Measurements from ENCODE around the gene PLCE1.

DNA sequence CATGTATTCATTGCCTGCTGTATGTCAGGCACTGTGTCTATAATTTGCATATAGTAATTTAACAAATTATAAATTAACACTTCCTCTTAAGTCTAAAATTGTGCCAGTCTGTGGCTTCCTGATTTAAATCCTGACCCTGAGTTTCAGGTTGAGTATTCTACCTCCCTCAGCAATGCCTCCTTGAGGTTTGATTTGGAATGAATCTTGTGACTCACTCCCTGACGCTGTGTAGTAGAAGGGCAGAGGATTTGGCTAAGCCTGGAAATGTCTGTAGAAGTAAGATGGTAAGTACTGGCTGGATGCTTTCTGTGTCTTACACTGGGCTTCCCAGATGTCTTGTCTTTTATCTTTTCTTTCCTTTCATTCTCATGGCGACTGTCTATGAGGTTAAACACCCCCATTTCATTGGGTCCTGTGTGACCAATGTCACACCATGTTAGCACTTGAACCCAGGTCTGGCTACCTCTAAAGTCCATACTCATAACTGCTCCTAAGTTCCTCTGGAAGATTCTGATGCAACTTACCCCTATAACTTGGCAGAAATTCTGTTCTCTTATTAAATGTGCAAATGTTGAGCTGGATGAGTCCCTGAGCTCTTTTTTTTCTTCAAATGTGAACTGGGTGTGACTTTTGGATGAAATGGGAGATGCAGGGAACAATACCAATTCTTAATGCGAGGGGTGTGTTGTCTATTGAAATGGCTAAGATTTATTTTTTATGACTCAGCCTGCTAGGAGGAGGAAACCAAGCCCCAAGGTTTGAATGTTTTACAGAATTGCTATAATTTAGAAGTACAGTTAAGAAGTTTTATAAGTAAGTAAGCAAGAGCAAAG, 48.5 kb downstream of the PLCE1 start:
- TF ChIP-seq, protein P1, sequence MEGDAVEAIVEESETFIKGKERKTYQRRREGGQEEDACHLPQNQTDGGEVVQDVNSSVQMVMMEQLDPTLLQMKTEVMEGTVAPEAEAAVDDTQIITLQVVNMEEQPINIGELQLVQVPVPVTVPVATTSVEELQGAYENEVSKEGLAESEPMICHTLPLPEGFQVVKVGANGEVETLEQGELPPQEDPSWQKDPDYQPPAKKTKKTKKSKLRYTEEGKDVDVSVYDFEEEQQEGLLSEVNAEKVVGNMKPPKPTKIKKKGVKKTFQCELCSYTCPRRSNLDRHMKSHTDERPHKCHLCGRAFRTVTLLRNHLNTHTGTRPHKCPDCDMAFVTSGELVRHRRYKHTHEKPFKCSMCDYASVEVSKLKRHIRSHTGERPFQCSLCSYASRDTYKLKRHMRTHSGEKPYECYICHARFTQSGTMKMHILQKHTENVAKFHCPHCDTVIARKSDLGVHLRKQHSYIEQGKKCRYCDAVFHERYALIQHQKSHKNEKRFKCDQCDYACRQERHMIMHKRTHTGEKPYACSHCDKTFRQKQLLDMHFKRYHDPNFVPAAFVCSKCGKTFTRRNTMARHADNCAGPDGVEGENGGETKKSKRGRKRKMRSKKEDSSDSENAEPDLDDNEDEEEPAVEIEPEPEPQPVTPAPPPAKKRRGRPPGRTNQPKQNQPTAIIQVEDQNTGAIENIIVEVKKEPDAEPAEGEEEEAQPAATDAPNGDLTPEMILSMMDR (IDR thresholded peaks at IDR 0.05) = no peak
- TF ChIP-seq EZH2 (IDR thresholded peaks at IDR 0.05) = no peak

All from neural progenitor cell (in vitro differentiated cells).